K562 (cell line): ENCODE measurements around the gene PRKAG2. TPM values are rescaled to one million over a fixed set of nuclear protein-coding genes. Genes with fewer than 3 reads are reported as not detected.

Experiments
- ATAC-seq: fragments of 200-7000 bp; cut with Tn5 transposase; 3 replicates; pipeline ENCODE4 v1.9.1; 2020; ENCODE audit warnings: moderate library complexity
- BruUV-seq: library from RNA; stranded (reverse); fragments of 400-500 nt; replicated peaks from 2 replicates; lab custom pipeline; 2021; lab: Mats Ljungman, UMichigan
- CTCF ChIA-PET: fragments of 300-600 bp; formaldehyde crosslinking; extraction: SDS; loops from one replicate; lab custom pipeline; 2021; ENCODE audit warnings: low intra/inter-chr PET ratio; lab: Yijun Ruan, JAX
- POLR2A ChIA-PET: fragments of 300-600, 350-650 bp; sonication (Branson Sonifier 250); formaldehyde crosslinking; extraction: SDS; loops from one replicate; lab custom pipeline; 2021; ENCODE audit warnings: antibody characterized with exemption, inconsistent platforms; lab: Yijun Ruan, JAX
- DNase-seq, 4 experiments: peaks; one replicate each; pipeline versions ENCODE4 v3.0.0 to v3.0.0-alpha.2; 2011 to 2018; ENCODE audit warnings: low spot score in 3 of 4, mixed read lengths in 3 of 4; ENCODE audit errors: extremely low read depth in 1 of 4
- FAIRE-seq: peaks from 2 replicates; lab custom pipeline; 2011; peaks lifted over from hg19 to GRCh38; lab: Jason Lieb, UNC
- H2AFZ ChIP-seq: 2 replicates; pipeline ENCODE4 v1.6.0; 2011; ENCODE audit warnings: low read depth, low read length, control low read depth, inconsistent platforms
- H3K27ac ChIP-seq: fragments of 200-600 bp; 3 replicates; pipeline ENCODE4 v1.8.0; 2011; ENCODE audit warnings: low read depth, mild to moderate bottlenecking, control low read depth, inconsistent platforms, low read length, moderate library complexity, mixed read lengths; ENCODE audit errors: extremely low read depth
- H3K27me3 ChIP-seq, 2 experiments: fragments of 300-600 bp in 1 of 2; 2 replicates in 1 of 2; 3 replicates in 1 of 2; pipeline versions ENCODE4 v1.6.0 to v1.8.0; 2011; ENCODE audit warnings: inconsistent platforms in 2 of 2, low read length in 2 of 2, mild to moderate bottlenecking in 1 of 2, mixed read lengths in 1 of 2, moderate library complexity in 1 of 2; ENCODE audit not compliant: control insufficient read depth in 2 of 2, insufficient read depth in 2 of 2
- H3K36me3 ChIP-seq: fragments of 300-600 bp; 3 replicates; pipeline ENCODE4 v1.8.0; 2011; ENCODE audit warnings: mild to moderate bottlenecking, low read length, inconsistent platforms; ENCODE audit not compliant: control insufficient read depth, insufficient read depth
- H3K4me1 ChIP-seq, 2 experiments: fragments of 200-600 bp in 1 of 2; replicated peaks in 1 of 2; 2 replicates in 1 of 2; 3 replicates in 1 of 2; pipeline versions ENCODE4 v1.5.1 to v1.8.0; 2011; ENCODE audit warnings: inconsistent platforms in 2 of 2, low read length in 2 of 2, mild to moderate bottlenecking in 1 of 2, mixed read lengths in 1 of 2, moderate library complexity in 1 of 2; ENCODE audit not compliant: control insufficient read depth in 2 of 2, insufficient read depth in 2 of 2
- H3K4me2 ChIP-seq: 2 replicates; pipeline ENCODE4 v1.6.1; 2011; ENCODE audit warnings: low read length, control low read depth, inconsistent platforms, mixed read lengths; ENCODE audit not compliant: insufficient read depth
- H3K4me3 ChIP-seq: fragments of 200-600 bp; sonication (generic), shearing (Covaris generic); 2 replicates; pipeline ENCODE4 v1.5.1; 2016; ENCODE audit warnings: control low read depth, inconsistent platforms
- H3K79me2 ChIP-seq: fragments of 200-600 bp; 3 replicates; pipeline ENCODE4 v1.8.0; 2011; ENCODE audit warnings: low read length, inconsistent platforms; ENCODE audit not compliant: control insufficient read depth, insufficient read depth
- H3K9ac ChIP-seq, 2 experiments: 2 replicates each; pipeline versions ENCODE4 v1.6.0 to v1.6.1; 2011; ENCODE audit warnings: low read depth in 2 of 2, low read length in 2 of 2, control low read depth in 1 of 2, inconsistent platforms in 1 of 2, mild to moderate bottlenecking in 1 of 2, mixed read lengths in 1 of 2; ENCODE audit not compliant: insufficient read depth in 1 of 2
- H3K9me1 ChIP-seq: one replicate; pipeline ENCODE4 v1.6.0; 2011; ENCODE audit warnings: inconsistent platforms, mild to moderate bottlenecking, low read length, moderate library complexity; ENCODE audit not compliant: control insufficient read depth, insufficient read depth
- H3K9me3 ChIP-seq: replicated peaks from 2 replicates; pipeline ENCODE4 v1.5.1; 2011; ENCODE audit warnings: low read depth, low read length, inconsistent platforms; ENCODE audit not compliant: control insufficient read depth, insufficient read depth
- H4K20me1 ChIP-seq: replicated peaks from 2 replicates; pipeline ENCODE4 v1.6.1; 2011; ENCODE audit warnings: low read length, inconsistent platforms, mixed read lengths; ENCODE audit not compliant: control insufficient read depth, insufficient read depth
- CBFB ChIP-seq: sonication (generic); formaldehyde crosslinking; IDR thresholded peaks from 2 replicates; pipeline ENCODE4 v1.4.0; 2020; ENCODE audit warnings: mild to moderate bottlenecking, missing genetic modification reagents
- GMEB1 ChIP-seq: fragments of 250-450 bp; sonication (Bioruptor Pico); IDR thresholded peaks from 2 replicates; pipeline ENCODE4 v1.4.0; 2020; ENCODE audit warnings: mild to moderate bottlenecking
- HIVEP1 ChIP-seq: fragments of 250-450 bp; sonication (Bioruptor Pico); IDR thresholded peaks from 2 replicates; pipeline ENCODE4 v1.4.0; 2020; ENCODE audit warnings: mild to moderate bottlenecking
- NR2C1 ChIP-seq, 2 experiments: fragments of 450-650 bp; IDR thresholded peaks; 2 replicates each; pipeline ENCODE4 v1.6.1; 2017; ENCODE audit warnings: mild to moderate bottlenecking in 2 of 2, antibody characterized with exemption in 1 of 2, inconsistent platforms in 1 of 2, missing compliant biosample characterization in 1 of 2, missing genetic modification characterization in 1 of 2
- SMAD3 ChIP-seq: fragments of 450-650 bp; formaldehyde crosslinking; conservative IDR thresholded peaks from 2 replicates; pipeline ENCODE4 v1.4.0; 2020; ENCODE audit warnings: mild to moderate bottlenecking
- SREBF1 ChIP-seq: fragments of 150-350 bp; IDR thresholded peaks from 2 replicates; pipeline ENCODE4 v1.6.1; 2014; ENCODE audit warnings: antibody characterized with exemption, low read depth, low read length, borderline replicate concordance
- WGBS: fragments of 100-300 bp; shearing (Covaris generic); methylation state at CpG from one replicate; pipeline ENCODE4 v1.1.6; 2016; ENCODE audit warnings: low coverage, mixed read lengths; ENCODE audit not compliant: insufficient coverage; ENCODE audit errors: missing lambda C conversion rate; 5-methylcytosine and 5-hydroxymethylcytosine counted together
- in situ Hi-C: fragments of 300-500 bp; cut with MboI; formaldehyde crosslinking; loops from 4 replicates; pipeline ENCODE4 v1.15.0; 2018; ENCODE audit warnings: inconsistent platforms, mixed read lengths
- intact Hi-C: fragments of 100-400 bp; cut with micrococcal nuclease; formaldehyde crosslinking; loops from 2 replicates; pipeline ENCODE4 v1.14.2; 2022
- polyA plus RNA-seq, 8 experiments: library from polyadenylated mRNA; depleted of rRNA in 4 of 8; stranded (reverse) in 5 of 8; unstranded in 3 of 8; fragments of >200 nt; fragmentation: Nextera tagmentation in 2 of 8; fragmentation: Illumina TruSeq in 1 of 8; extraction: Ambion mirVana in 2 of 8; extraction: Trizol in 1 of 8; gene quantifications; 2 replicates each; pipeline versions ENCODE4 v1.2.1 to v1.2.3, GENCODE V29; 2011 to 2014; ENCODE audit warnings: inconsistent platforms in 1 of 8, missing spikeins in 1 of 8
- total RNA-seq, 7 experiments: library from RNA; depleted of rRNA in 6 of 7; stranded (reverse); fragments of >200 nt in 6 of 7; fragmentation: Illumina TruSeq in 2 of 7; extraction: Trizol in 2 of 7; gene quantifications; 2 replicates each; pipeline versions ENCODE4 v1.2.1 to v1.2.3, GENCODE V29; 2011 to 2021; ENCODE audit warnings: low replicate concordance in 1 of 7
- TF ChIP-seq, protein P1 (sequence below), 2 experiments: fragments of 450-650 bp in 1 of 2; sonication (generic) in 1 of 2; formaldehyde crosslinking in 1 of 2; IDR thresholded peaks; 2 replicates each; pipeline versions ENCODE4 v1.7.1 to v1.9.0; 2016 to 2022; ENCODE audit warnings: inconsistent platforms in 1 of 2, mild to moderate bottlenecking in 1 of 2, missing genetic modification reagents in 1 of 2

The PRKAG2 gene
- total and polyA plus RNA-seq, 9 of the 15 experiments (the other 6 are each of a cell fraction or from before 2014, with no cell fraction given): 0.99 to 5.6 (median 3.3) TPM

DNA sequence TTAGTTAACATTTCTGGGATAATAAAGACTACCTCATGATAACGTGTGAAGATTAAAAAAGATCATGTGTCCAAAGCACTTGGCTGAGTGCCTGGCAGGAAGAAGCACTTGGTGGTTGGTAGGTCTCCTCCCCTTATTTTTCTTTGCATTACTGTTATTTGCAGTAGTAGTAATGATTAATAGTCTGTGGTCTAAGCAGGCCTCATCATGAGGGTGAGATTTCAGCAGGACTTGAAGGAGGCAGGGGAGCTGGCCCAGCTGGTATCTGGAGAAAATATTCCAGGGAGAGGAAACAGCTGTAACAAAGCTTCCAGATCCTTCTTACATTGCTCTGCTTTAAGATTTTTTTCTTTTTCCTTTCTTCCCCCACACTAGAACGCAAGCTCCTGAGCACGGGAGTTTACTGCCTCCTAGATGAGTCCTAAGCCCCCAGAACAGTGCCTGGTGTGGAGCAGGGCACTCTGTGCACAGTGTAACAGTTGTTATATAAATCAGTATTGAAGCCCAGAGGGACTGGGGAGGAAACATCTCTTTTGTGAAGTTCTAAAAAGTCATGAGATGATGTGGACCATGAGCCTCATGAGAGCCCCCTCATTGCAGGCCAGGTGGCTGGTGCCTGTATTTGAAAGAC is 326.1 kb downstream of the PRKAG2 start:
- POLR2A ChIA-PET: interaction anchor here (0.6 to 0.9 kb wide), 4 partner anchors 12 to 219 kb away, joined by 3 read pairs; no protein-coding TSS in a partner anchor
- peaks cover 0 to 4% of the 10 kb centered on the region in 2 experiments; a peak in 1 of 5 replicates for H3K4me1 ChIP-seq
- peak; percentile 63 for FAIRE-seq

More for the DNA sequence above, 326.1 kb downstream of the PRKAG2 start:
- no peak overlapping the region for H3K27ac ChIP-seq
- no peak overlapping the region for H2AFZ ChIP-seq
- intact Hi-C loops (no loop called here), in situ Hi-C loops (no loop called here)
- no peaks in the 10 kb centered on the region for H3K36me3 ChIP-seq
- CTCF ChIA-PET: no interaction called here
- TF ChIP-seq HIVEP1 (no peak), SMAD3 (no peak), CBFB (no peak), SREBF1 (no peak), GMEB1 (no peak), NR2C1 (IDR thresholded peaks at IDR 0.05) (no peak), NR2C1 (tag; IDR thresholded peaks at IDR 0.05) (no peak)
- TF ChIP-seq, protein P1, sequence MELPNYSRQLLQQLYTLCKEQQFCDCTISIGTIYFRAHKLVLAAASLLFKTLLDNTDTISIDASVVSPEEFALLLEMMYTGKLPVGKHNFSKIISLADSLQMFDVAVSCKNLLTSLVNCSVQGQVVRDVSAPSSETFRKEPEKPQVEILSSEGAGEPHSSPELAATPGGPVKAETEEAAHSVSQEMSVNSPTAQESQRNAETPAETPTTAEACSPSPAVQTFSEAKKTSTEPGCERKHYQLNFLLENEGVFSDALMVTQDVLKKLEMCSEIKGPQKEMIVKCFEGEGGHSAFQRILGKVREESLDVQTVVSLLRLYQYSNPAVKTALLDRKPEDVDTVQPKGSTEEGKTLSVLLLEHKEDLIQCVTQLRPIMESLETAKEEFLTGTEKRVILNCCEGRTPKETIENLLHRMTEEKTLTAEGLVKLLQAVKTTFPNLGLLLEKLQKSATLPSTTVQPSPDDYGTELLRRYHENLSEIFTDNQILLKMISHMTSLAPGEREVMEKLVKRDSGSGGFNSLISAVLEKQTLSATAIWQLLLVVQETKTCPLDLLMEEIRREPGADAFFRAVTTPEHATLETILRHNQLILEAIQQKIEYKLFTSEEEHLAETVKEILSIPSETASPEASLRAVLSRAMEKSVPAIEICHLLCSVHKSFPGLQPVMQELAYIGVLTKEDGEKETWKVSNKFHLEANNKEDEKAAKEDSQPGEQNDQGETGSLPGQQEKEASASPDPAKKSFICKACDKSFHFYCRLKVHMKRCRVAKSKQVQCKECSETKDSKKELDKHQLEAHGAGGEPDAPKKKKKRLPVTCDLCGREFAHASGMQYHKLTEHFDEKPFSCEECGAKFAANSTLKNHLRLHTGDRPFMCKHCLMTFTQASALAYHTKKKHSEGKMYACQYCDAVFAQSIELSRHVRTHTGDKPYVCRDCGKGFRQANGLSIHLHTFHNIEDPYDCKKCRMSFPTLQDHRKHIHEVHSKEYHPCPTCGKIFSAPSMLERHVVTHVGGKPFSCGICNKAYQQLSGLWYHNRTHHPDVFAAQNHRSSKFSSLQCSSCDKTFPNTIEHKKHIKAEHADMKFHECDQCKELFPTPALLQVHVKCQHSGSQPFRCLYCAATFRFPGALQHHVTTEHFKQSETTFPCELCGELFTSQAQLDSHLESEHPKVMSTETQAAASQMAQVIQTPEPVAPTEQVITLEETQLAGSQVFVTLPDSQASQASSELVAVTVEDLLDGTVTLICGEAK (IDR thresholded peaks at IDR 0.05): no peak
- TF ChIP-seq, protein P1 (CRISPR knock-in tag; IDR thresholded peaks at IDR 0.05): no peak
- no peaks in the 10 kb centered on the region for H3K9me1 ChIP-seq
- H3K79me2 ChIP-seq: no peaks in the 10 kb centered on the region
- peak in 1 of 4 experiments; percentile 12 for DNase-seq
- ATAC-seq: no peak
- peaks cover 50 to 67% of the 10 kb centered on the region in 2 experiments for H3K27me3 ChIP-seq
- no peaks in the 10 kb centered on the region for H4K20me1 ChIP-seq
- H3K9ac ChIP-seq: no peak overlapping the region
- no peak overlapping the region for H3K4me2 ChIP-seq
- 1% methylated on average over 3 of the region's 3 CpGs for WGBS
- H3K9me3 ChIP-seq: no peaks in the 10 kb centered on the region
- no TSS peak for BruUV-seq
- H3K4me3 ChIP-seq: no peak overlapping the region
